Airway epithelial cell (primary cell): ENCODE results near the gene MAP2. TPM values are rescaled to one million over a fixed set of nuclear protein-coding genes. Genes with fewer than 3 reads are reported as not detected.

Source experiments
- total RNA-seq: library from RNA; depleted of rRNA; stranded (reverse); fragments of >200 nt; gene quantifications from 2 replicates; pipeline ENCODE4 v1.2.3, GENCODE V29; 2015

MAP2 gene, protein sequence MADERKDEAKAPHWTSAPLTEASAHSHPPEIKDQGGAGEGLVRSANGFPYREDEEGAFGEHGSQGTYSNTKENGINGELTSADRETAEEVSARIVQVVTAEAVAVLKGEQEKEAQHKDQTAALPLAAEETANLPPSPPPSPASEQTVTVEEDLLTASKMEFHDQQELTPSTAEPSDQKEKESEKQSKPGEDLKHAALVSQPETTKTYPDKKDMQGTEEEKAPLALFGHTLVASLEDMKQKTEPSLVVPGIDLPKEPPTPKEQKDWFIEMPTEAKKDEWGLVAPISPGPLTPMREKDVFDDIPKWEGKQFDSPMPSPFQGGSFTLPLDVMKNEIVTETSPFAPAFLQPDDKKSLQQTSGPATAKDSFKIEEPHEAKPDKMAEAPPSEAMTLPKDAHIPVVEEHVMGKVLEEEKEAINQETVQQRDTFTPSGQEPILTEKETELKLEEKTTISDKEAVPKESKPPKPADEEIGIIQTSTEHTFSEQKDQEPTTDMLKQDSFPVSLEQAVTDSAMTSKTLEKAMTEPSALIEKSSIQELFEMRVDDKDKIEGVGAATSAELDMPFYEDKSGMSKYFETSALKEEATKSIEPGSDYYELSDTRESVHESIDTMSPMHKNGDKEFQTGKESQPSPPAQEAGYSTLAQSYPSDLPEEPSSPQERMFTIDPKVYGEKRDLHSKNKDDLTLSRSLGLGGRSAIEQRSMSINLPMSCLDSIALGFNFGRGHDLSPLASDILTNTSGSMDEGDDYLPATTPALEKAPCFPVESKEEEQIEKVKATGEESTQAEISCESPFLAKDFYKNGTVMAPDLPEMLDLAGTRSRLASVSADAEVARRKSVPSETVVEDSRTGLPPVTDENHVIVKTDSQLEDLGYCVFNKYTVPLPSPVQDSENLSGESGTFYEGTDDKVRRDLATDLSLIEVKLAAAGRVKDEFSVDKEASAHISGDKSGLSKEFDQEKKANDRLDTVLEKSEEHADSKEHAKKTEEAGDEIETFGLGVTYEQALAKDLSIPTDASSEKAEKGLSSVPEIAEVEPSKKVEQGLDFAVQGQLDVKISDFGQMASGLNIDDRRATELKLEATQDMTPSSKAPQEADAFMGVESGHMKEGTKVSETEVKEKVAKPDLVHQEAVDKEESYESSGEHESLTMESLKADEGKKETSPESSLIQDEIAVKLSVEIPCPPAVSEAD (N-terminal part only)
- 5.6 and 9.9 TPM in 2 replicates for total RNA-seq

DNA sequence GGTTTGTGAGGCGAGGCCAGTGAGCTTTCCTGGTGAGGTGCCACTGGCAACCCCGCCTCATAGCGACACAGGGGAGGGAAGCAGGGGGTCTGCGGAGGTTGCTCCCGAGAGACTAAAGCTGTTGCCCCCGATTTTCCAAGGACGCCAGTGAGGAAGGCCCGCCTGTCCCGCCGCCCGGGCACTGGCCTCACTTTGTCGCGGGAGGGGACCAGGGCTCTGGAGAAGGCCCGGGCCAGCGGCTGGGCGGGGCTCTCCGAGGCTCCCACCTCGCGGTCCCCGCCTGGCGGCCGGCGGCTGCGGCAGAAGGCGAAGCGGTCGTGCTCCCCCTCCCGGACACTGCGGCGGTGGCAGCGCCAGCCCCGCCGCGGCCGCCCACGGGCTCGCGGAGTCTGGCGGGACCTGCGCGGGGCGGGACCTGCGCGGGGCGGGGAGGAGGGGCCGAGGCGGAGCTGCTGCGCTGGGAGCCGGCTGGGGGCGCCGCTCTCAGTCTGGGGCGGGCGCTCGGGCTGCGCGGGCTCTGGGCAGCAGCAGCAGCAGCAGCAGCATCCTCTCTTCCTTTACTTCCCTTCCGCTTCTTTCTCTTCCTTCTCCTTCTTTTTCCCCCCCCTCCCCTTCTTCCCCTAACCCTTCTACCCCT lies at the start of gene MAP2:
MAP2 (plus strand) TSS at position 486 of the 637 bp plus-strand sequence. CDS start 229,124 bp downstream, outside the sequence.

GRCh38 chr2:209771474-209772289 lies 347.8 kb downstream of the MAP2 start, which contains the start of gene UNC80:
UNC80 (plus strand) TSS chr2:209771832; CDS start chr2:209772073, 241 bp downstream.

